Bone marrow (tissue), 2 donors: ENCODE data around the gene TNP2.
"Not testable (repeated sequence)": the region's sequence is repeated elsewhere in the genome, so short reads cannot be mapped to it uniquely, and the experiment has no call there.

Source experiments
- DNase-seq, 2 donors: peaks; one replicate each; lab custom pipeline; 2025; lab: John Stamatoyannopoulos, UW

The TNP2 gene

DNA sequence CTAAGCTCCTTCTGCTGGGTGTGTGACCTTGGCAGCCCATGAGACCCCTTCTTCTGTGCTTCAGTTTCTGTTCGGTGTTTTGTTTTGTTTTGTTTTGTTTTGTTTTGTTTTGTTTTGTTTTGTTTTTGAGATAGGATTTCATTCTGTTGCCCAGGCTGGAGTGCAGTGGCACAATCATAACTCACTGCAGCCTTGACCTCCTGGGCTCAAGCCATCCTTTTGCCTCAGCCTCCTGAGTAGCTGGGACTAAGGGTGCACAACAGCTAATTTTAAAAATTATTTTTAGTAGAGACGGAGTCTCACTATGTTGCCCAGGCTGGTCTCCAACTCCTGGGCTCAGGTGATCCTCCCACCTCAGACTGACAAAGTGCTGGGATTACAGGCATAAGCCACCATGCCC, 48.6 kb downstream of the TNP2 start:
- not testable (repeated sequence) for DNase-seq

DNA sequence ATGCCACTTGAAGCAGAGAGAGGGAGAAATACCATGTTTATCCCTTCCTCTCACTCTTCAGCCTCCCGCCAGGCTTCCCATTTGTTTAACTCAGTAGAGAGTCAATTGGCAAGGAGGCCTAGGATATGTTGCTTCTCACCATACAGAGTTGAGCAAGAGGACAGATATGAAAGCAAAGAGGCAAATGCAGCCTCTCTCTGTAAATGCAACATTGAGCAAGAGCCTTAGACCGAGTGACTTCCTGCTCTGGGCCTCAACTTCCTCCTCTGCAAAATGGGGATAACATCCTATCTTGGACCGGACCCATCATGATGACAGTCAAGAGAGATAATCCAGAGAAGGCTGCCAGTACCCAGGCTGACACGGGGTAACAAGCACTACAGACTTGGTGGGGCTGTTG, 49.9 kb downstream of the TNP2 start:
- no peak for DNase-seq

DNA sequence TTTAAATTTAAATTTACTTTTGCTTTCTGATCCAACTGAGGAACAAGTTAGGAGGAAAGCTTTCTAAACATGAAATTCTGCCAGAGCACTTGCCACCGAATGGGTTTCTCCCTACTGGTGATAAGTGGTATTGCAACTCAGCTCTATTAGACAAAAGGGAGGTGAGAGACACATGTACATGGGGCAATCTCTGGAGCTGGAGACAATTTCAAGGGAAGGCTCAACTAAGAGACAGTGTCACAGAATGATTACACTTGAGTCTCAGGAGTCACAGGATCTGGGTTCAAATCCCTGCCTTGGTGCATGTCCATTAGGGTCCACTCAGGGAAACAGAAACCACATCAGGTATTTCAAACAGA, 50.5 kb downstream of the TNP2 start:
- no peak for DNase-seq
